Measurements from ENCODE around the gene GUCD1. TPM values are rescaled to one million over a fixed set of nuclear protein-coding genes. Genes with fewer than 3 reads are reported as not detected.

GUCD1 gene
- total RNA-seq, 1 experiment from 2014 or later = 87.4 TPM

GRCh38 chr22:24588381-24588756 lies 33.4 kb upstream of the GUCD1 start:
- Histone ChIP-seq H3K79me2 (ENCODE audit: insufficient read depth, low read length) (no peaks in the 10 kb centered on the region), H4K20me1 (ENCODE audit: control insufficient read depth, insufficient read depth, insufficient read length) (no peaks in the 10 kb centered on the region), H2AFZ (ENCODE audit: low read length) (no peak overlapping the region), H2BK120ac (ENCODE audit: low read depth, low read length, poor library complexity, severe bottlenecking) (no peak overlapping the region), H3K23me2 (ENCODE audit: insufficient read length, low read depth, low read length, poor library complexity, severe bottlenecking) (no peaks in the 10 kb centered on the region), H2AK5ac (ENCODE audit: insufficient read length, low read length) (no peak overlapping the region), H3K4me1 (ENCODE audit: insufficient read depth, low read length) (no peaks in the 10 kb centered on the region), H2BK12ac (ENCODE audit: insufficient read length, low read depth, low read length) (no peak overlapping the region), H3K4me2 (ENCODE audit: insufficient read depth, insufficient read length, low read length) (no peak overlapping the region), H3K27ac (ENCODE audit: insufficient read length, low read depth, low read length) (no peak overlapping the region), H3K9me3 (ENCODE audit: control insufficient read depth, low read depth, low read length) (no peaks in the 10 kb centered on the region), H3K79me1 (ENCODE audit: insufficient read depth, low read depth, low read length, poor library complexity, severe bottlenecking) (no peaks in the 10 kb centered on the region), H4K8ac (replicated peaks; ENCODE audit: insufficient read length, low read depth, low read length) (no peak overlapping the region), H3K56ac (ENCODE audit: insufficient read length, low read depth, low read length) (no peak overlapping the region), H4K91ac (ENCODE audit: insufficient read length, low read depth, low read length) (no peak overlapping the region), H3T11ph (ENCODE audit: low read length) (no peak overlapping the region), H2BK5ac (ENCODE audit: insufficient read length, low read length) (no peak overlapping the region), H3K27me3 (ENCODE audit: insufficient read depth, low read length) (no peaks in the 10 kb centered on the region), H3K4ac (ENCODE audit: low read depth, low read length) (no peak overlapping the region), H4K5ac (ENCODE audit: insufficient read length, low read depth, low read length) (no peak overlapping the region), H2BK20ac (ENCODE audit: low read depth, low read length, poor library complexity, severe bottlenecking) (no peak overlapping the region), H3K23ac (ENCODE audit: insufficient read length, low read depth, low read length) (no peak overlapping the region), H3K14ac (ENCODE audit: insufficient read depth, low read length) (no peak overlapping the region), H3K18ac (ENCODE audit: insufficient read length, low read depth, low read length) (no peak overlapping the region), H3K9ac (ENCODE audit: extremely low read depth, insufficient read length, low read length) (no peak overlapping the region), H2BK15ac (ENCODE audit: low read depth, low read length) (no peak overlapping the region)
- Mint-ChIP-seq H3K36me3 (ENCODE audit: insufficient read depth in 1 of 3, low read depth in 3 of 3) (peaks cover 0 to 8% (median 7%) of the 10 kb centered on the region in 3 experiments; a peak in 3 of 7 replicates), H3K4me3 (no peak overlapping the region), H3K27me3 (ENCODE audit: low read depth) (no peaks in the 10 kb centered on the region; the same call in 1 of the 2 replicates), H3K4me1 (peaks cover 5 to 10% of the 10 kb centered on the region in 2 experiments), H3K9me3 (no peaks in the 10 kb centered on the region), H3K27ac (no peak overlapping the region)
- TF ChIP-seq CTCF (conservative IDR thresholded peaks at IDR 0.05) = no peak
- no peak for DNase-seq
- WGBS (ENCODE audit: extremely low coverage, insufficient read length, low lambda C conversion rate) = no CpG with 5 or more reads among the region's 13 CpGs
